Measurements from ENCODE around the gene KLHL7.

- TF ChIP-seq CTCF (IDR thresholded peaks at IDR 0.05) (no peak), POLR2AphosphoS5 (IDR thresholded peaks at IDR 0.05) (no peak), POLR2A (IDR thresholded peaks at IDR 0.05; ENCODE audit: low read depth) (no peak), EP300 (IDR thresholded peaks at IDR 0.05) (no peak)
Measured at GRCh38 chr7:23205909-23206767, 100.6 kb downstream of the KLHL7 start.
